HCT116 (cell line): Measurements from ENCODE around the gene TOP2B. TPM values are rescaled to one million over a fixed set of nuclear protein-coding genes. Genes with fewer than 3 reads are reported as not detected.

Experiments used
- ATAC-seq: fragments of 200-7000 bp; cut with Tn5 transposase; 2 replicates; pipeline ENCODE4 v1.9.1; 2020; ENCODE audit warnings: mild to moderate bottlenecking, moderate library complexity
- BruUV-seq: library from RNA; stranded (reverse); fragments of 400-500 nt; replicated peaks from 2 replicates; lab custom pipeline; 2021; lab: Mats Ljungman, UMichigan
- CTCF ChIA-PET: fragments of 300-600 bp; sonication (Branson Sonifier 250); formaldehyde crosslinking; loops from one replicate; lab custom pipeline; 2021; ENCODE audit warnings: antibody characterized with exemption; lab: Charles Lee
- POLR2A ChIA-PET: fragments of 300-600, 350-600 bp; sonication (Branson Sonifier 250); formaldehyde crosslinking; loops from one replicate; lab custom pipeline; 2021; ENCODE audit warnings: antibody characterized with exemption; lab: Charles Lee
- RAD21 ChIA-PET, 2 experiments: fragments of 300-600 bp; sonication (Branson Sonifier 250); formaldehyde crosslinking; loops; one replicate each; lab custom pipeline; 2023; ENCODE audit warnings: low total read pairs in 2 of 2; ENCODE audit not compliant: uncharacterized antibody in 2 of 2, unreplicated experiment in 2 of 2, low non-redundant PET in 1 of 2; lab: Charles Lee
- DNase-seq: peaks from one replicate; pipeline ENCODE4 v3.0.0-alpha.2; 2010; ENCODE audit warnings: low read depth, low spot score
- H2AFZ ChIP-seq: fragments of 200-600 bp; shearing (Covaris generic), sonication (generic); 2 replicates; pipeline ENCODE4 v1.6.1; 2017; ENCODE audit warnings: low read depth, mixed run types, mixed read lengths, antibody characterized with exemption, low read length; ENCODE audit not compliant: poor library complexity, severe bottlenecking
- H3K27ac ChIP-seq: 2 replicates; pipeline ENCODE4 v1.5.1; 2012; ENCODE audit warnings: low read depth, low read length
- H3K27me3 ChIP-seq: fragments of 200-600 bp; sonication (generic); 2 replicates; pipeline ENCODE4 v1.6.1; 2016; ENCODE audit warnings: mixed run types, low read length, mixed read lengths; ENCODE audit not compliant: insufficient read depth
- H3K36me3 ChIP-seq, 2 experiments: fragments of 200-500 bp in 1 of 2; fragments of 200-600 bp in 1 of 2; sonication (Bioruptor generic) in 1 of 2; sonication (generic) in 1 of 2; 2 replicates each; pipeline versions ENCODE4 v1.5.1 to v1.6.1; 2014 to 2016; ENCODE audit warnings: low read length in 2 of 2, inconsistent platforms in 1 of 2, mixed read lengths in 1 of 2, mixed run types in 1 of 2; ENCODE audit not compliant: insufficient read depth in 2 of 2, control insufficient read depth in 1 of 2
- H3K4me1 ChIP-seq, 2 experiments: fragments of 200-600 bp in 1 of 2; sonication (generic) in 1 of 2; 2 replicates each; pipeline versions ENCODE4 v1.5.1 to v1.6.1; 2012 to 2017; ENCODE audit warnings: low read length in 2 of 2, inconsistent platforms in 1 of 2, mild to moderate bottlenecking in 1 of 2, mixed read lengths in 1 of 2, mixed run types in 1 of 2, moderate library complexity in 1 of 2; ENCODE audit not compliant: insufficient read depth in 2 of 2, control insufficient read depth in 1 of 2
- H3K4me2 ChIP-seq: fragments of 200-600 bp; sonication (generic); 2 replicates; pipeline ENCODE4 v1.6.1; 2017; ENCODE audit warnings: mixed run types, low read length, mixed read lengths
- H3K4me3 ChIP-seq, 2 experiments: fragments of 200-600 bp in 1 of 2; sonication (generic) in 1 of 2; replicated peaks in 1 of 2; 2 replicates each; pipeline ENCODE4 v1.5.1; 2011 to 2016; ENCODE audit warnings: low read length in 2 of 2, control low read depth in 1 of 2, low read depth in 1 of 2, mild to moderate bottlenecking in 1 of 2, mixed read lengths in 1 of 2, mixed run types in 1 of 2
- H3K79me2 ChIP-seq: fragments of 200-600 bp; sonication (generic); 2 replicates; pipeline ENCODE4 v1.6.1; 2017; ENCODE audit warnings: mild to moderate bottlenecking, mixed run types, low read length, moderate library complexity, mixed read lengths; ENCODE audit not compliant: insufficient read depth
- H3K9ac ChIP-seq: fragments of 200-600 bp; sonication (generic); 2 replicates; pipeline ENCODE4 v1.6.1; 2016; ENCODE audit warnings: low read length, mixed read lengths
- H3K9me2 ChIP-seq: fragments of 200-600 bp; sonication (generic), shearing (Covaris generic); 2 replicates; pipeline ENCODE4 v1.6.1; 2017; ENCODE audit warnings: mixed run types, mild to moderate bottlenecking, moderate library complexity; ENCODE audit not compliant: insufficient read depth
- H3K9me3 ChIP-seq, 2 experiments: fragments of 200-500 bp in 1 of 2; fragments of 200-600 bp in 1 of 2; sonication (Bioruptor generic) in 1 of 2; sonication (generic) in 1 of 2; 2 replicates each; pipeline ENCODE4 v1.6.1; 2014 to 2017; ENCODE audit warnings: low read length in 2 of 2, mixed read lengths in 2 of 2, inconsistent platforms in 1 of 2, low read depth in 1 of 2, mild to moderate bottlenecking in 1 of 2, mixed run types in 1 of 2, moderate library complexity in 1 of 2; ENCODE audit not compliant: control insufficient read depth in 1 of 2, insufficient read depth in 1 of 2
- H4K20me1 ChIP-seq: fragments of 200-600 bp; sonication (generic), shearing (Covaris generic); 2 replicates; pipeline ENCODE4 v1.6.1; 2017; ENCODE audit warnings: mixed run types, mild to moderate bottlenecking, moderate library complexity; ENCODE audit not compliant: insufficient read depth
- CBX3 ChIP-seq: IDR thresholded peaks from 2 replicates; pipeline ENCODE4 v1.6.1; 2012; ENCODE audit warnings: low read depth
- CEBPB ChIP-seq: IDR thresholded peaks from 2 replicates; pipeline ENCODE4 v1.6.1; 2012; ENCODE audit warnings: low read depth
- EGR1 ChIP-seq: IDR thresholded peaks from 2 replicates; pipeline ENCODE4 v1.6.1; 2012; ENCODE audit warnings: low read depth
- ELF1 ChIP-seq: IDR thresholded peaks from 2 replicates; pipeline ENCODE4 v1.6.1; 2012; ENCODE audit warnings: low read depth, borderline replicate concordance
- EZH2 ChIP-seq: fragments of 200-600 bp; sonication (generic); IDR thresholded peaks from 2 replicates; pipeline ENCODE4 v1.6.1; 2017; ENCODE audit warnings: antibody characterized with exemption, mixed run types
- EZH2phosphoT487 ChIP-seq: fragments of 200-600 bp; IDR thresholded peaks from 2 replicates; pipeline ENCODE4 v1.6.1; 2018; ENCODE audit warnings: antibody characterized with exemption, borderline replicate concordance
- FOSL1 ChIP-seq: IDR thresholded peaks from 2 replicates; pipeline ENCODE4 v1.6.1; 2012; ENCODE audit warnings: low read depth
- POLR2A ChIP-seq: IDR thresholded peaks from 2 replicates; pipeline ENCODE4 v1.7.0; 2011; ENCODE audit warnings: borderline replicate concordance; ENCODE audit not compliant: insufficient read depth, insufficient read length; ENCODE audit errors: extremely low read depth
- POLR2AphosphoS5 ChIP-seq: IDR thresholded peaks from 2 replicates; pipeline ENCODE4 v1.6.1; 2011; ENCODE audit warnings: mild to moderate bottlenecking, low read depth, low read length, moderate library complexity
- RAD21 ChIP-seq: IDR thresholded peaks from 2 replicates; pipeline ENCODE4 v1.6.1; 2012; ENCODE audit warnings: low read depth, mild to moderate bottlenecking
- SIN3A ChIP-seq: IDR thresholded peaks from 2 replicates; pipeline ENCODE4 v1.6.1; 2012; ENCODE audit warnings: low read depth
- SRF ChIP-seq: IDR thresholded peaks from 2 replicates; pipeline ENCODE4 v1.6.1; 2012; ENCODE audit warnings: low read depth
- TCF7L2 ChIP-seq: IDR thresholded peaks from 2 replicates; pipeline ENCODE4 v1.7.0; 2011; ENCODE audit warnings: borderline replicate concordance, inconsistent platforms; ENCODE audit not compliant: insufficient read depth, insufficient read length; ENCODE audit errors: extremely low read depth
- YY1 ChIP-seq: IDR thresholded peaks from 2 replicates; pipeline ENCODE4 v1.6.1; 2011; ENCODE audit warnings: low read length, low read depth, moderate library complexity, mild to moderate bottlenecking; ENCODE audit not compliant: insufficient replicate concordance; ENCODE audit errors: extremely low read depth
- ZFX ChIP-seq: fragments of 450-650 bp; IDR thresholded peaks from 2 replicates; pipeline ENCODE4 v1.6.1; 2017
- intact Hi-C: fragments of 100-400 bp; cut with micrococcal nuclease; formaldehyde crosslinking; loops from 2 replicates; pipeline ENCODE4 v1.10.0; 2022
- total RNA-seq: library from RNA; stranded (reverse); gene quantifications from one replicate; pipeline ENCODE4 v1.2.1, GENCODE V29; 2021; ENCODE audit not compliant: unreplicated experiment
- TF ChIP-seq, protein P1 (sequence below): IDR thresholded peaks from 2 replicates; pipeline ENCODE4 v1.6.1; 2011; ENCODE audit warnings: mild to moderate bottlenecking, low read length, moderate library complexity; ENCODE audit not compliant: insufficient replicate concordance; ENCODE audit errors: extremely low read depth
- TF ChIP-seq, protein P2 (sequence below): IDR thresholded peaks from 2 replicates; pipeline ENCODE4 v1.6.1; 2012
- TF ChIP-seq, protein P3 (sequence below): IDR thresholded peaks from 2 replicates; pipeline ENCODE4 v1.6.1; 2012
- TF ChIP-seq, protein P4 (sequence below): IDR thresholded peaks from 2 replicates; pipeline ENCODE4 v1.6.1; 2012; ENCODE audit warnings: low read depth
- TF ChIP-seq, protein P5 (sequence below), 3 experiments: fragments of 200-600 bp in 1 of 3; sonication (generic) in 1 of 3; IDR thresholded peaks in 2 of 3; conservative IDR thresholded peaks in 1 of 3; 2 replicates each; pipeline ENCODE4 v1.5.1; 2012 to 2017; ENCODE audit warnings: low read depth in 2 of 3, low read length in 2 of 3, antibody characterized with exemption in 1 of 3, borderline replicate concordance in 1 of 3, control low read depth in 1 of 3, mild to moderate bottlenecking in 1 of 3, mixed read lengths in 1 of 3, mixed run types in 1 of 3, moderate library complexity in 1 of 3; ENCODE audit not compliant: insufficient read depth in 1 of 3

Gene TOP2B
- total RNA-seq, 1 experiment from 2014 or later, result 101 TPM

DNA sequence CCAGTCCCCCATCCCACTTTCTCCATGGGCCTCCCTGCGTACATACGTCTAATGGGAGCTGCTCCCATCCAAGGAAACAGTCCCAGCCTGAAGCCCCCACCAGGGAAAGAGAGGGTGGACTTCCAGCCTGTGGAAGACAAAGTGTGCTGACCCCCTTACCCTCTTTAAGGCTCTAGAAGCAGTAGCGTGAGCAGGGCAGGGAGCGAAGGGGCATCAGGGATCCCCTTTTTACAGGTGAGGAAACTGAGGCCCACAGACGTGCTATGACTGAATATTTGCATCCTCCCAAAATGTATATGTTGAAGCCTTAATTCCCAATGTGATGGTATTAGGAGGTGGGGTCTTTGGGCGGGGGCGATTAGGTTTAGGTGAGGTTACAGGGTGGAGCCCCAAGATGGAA, 83.4 kb downstream of the TOP2B start:
- no peak overlapping the region for H3K4me2 ChIP-seq
- CTCF ChIA-PET, result no interaction called here
- RAD21 ChIA-PET, result no interaction called here
- ATAC-seq (no peak), DNase-seq (no peak)
- H3K9ac ChIP-seq, result no peak overlapping the region
- H3K27ac ChIP-seq, result no peak overlapping the region
- no peaks in the 10 kb centered on the region for H3K9me2 ChIP-seq
- H3K36me3 ChIP-seq, result no peaks in the 10 kb centered on the region
- intact Hi-C loops, result no loop called here
- H2AFZ ChIP-seq, result no peak overlapping the region
- TF ChIP-seq ZFX (no peak), ELF1 (no peak), TCF7L2 (no peak), YY1 (no peak), EGR1 (no peak), EZH2phosphoT487 (no peak), CEBPB (no peak), RAD21 (no peak), FOSL1 (no peak), SIN3A (no peak), CBX3 (no peak), POLR2AphosphoS5 (no peak), SRF (no peak), POLR2A (no peak), EZH2 (no peak)
- TF ChIP-seq, protein P1, sequence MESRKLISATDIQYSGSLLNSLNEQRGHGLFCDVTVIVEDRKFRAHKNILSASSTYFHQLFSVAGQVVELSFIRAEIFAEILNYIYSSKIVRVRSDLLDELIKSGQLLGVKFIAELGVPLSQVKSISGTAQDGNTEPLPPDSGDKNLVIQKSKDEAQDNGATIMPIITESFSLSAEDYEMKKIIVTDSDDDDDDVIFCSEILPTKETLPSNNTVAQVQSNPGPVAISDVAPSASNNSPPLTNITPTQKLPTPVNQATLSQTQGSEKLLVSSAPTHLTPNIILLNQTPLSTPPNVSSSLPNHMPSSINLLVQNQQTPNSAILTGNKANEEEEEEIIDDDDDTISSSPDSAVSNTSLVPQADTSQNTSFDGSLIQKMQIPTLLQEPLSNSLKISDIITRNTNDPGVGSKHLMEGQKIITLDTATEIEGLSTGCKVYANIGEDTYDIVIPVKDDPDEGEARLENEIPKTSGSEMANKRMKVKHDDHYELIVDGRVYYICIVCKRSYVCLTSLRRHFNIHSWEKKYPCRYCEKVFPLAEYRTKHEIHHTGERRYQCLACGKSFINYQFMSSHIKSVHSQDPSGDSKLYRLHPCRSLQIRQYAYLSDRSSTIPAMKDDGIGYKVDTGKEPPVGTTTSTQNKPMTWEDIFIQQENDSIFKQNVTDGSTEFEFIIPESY, result no peak
- TF ChIP-seq, protein P2, sequence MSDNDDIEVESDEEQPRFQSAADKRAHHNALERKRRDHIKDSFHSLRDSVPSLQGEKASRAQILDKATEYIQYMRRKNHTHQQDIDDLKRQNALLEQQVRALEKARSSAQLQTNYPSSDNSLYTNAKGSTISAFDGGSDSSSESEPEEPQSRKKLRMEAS, result no peak
- TF ChIP-seq, protein P3, sequence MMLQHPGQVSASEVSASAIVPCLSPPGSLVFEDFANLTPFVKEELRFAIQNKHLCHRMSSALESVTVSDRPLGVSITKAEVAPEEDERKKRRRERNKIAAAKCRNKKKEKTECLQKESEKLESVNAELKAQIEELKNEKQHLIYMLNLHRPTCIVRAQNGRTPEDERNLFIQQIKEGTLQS, result no peak
- TF ChIP-seq, protein P4, sequence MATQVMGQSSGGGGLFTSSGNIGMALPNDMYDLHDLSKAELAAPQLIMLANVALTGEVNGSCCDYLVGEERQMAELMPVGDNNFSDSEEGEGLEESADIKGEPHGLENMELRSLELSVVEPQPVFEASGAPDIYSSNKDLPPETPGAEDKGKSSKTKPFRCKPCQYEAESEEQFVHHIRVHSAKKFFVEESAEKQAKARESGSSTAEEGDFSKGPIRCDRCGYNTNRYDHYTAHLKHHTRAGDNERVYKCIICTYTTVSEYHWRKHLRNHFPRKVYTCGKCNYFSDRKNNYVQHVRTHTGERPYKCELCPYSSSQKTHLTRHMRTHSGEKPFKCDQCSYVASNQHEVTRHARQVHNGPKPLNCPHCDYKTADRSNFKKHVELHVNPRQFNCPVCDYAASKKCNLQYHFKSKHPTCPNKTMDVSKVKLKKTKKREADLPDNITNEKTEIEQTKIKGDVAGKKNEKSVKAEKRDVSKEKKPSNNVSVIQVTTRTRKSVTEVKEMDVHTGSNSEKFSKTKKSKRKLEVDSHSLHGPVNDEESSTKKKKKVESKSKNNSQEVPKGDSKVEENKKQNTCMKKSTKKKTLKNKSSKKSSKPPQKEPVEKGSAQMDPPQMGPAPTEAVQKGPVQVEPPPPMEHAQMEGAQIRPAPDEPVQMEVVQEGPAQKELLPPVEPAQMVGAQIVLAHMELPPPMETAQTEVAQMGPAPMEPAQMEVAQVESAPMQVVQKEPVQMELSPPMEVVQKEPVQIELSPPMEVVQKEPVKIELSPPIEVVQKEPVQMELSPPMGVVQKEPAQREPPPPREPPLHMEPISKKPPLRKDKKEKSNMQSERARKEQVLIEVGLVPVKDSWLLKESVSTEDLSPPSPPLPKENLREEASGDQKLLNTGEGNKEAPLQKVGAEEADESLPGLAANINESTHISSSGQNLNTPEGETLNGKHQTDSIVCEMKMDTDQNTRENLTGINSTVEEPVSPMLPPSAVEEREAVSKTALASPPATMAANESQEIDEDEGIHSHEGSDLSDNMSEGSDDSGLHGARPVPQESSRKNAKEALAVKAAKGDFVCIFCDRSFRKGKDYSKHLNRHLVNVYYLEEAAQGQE, result no peak
- TF ChIP-seq, protein P5, sequence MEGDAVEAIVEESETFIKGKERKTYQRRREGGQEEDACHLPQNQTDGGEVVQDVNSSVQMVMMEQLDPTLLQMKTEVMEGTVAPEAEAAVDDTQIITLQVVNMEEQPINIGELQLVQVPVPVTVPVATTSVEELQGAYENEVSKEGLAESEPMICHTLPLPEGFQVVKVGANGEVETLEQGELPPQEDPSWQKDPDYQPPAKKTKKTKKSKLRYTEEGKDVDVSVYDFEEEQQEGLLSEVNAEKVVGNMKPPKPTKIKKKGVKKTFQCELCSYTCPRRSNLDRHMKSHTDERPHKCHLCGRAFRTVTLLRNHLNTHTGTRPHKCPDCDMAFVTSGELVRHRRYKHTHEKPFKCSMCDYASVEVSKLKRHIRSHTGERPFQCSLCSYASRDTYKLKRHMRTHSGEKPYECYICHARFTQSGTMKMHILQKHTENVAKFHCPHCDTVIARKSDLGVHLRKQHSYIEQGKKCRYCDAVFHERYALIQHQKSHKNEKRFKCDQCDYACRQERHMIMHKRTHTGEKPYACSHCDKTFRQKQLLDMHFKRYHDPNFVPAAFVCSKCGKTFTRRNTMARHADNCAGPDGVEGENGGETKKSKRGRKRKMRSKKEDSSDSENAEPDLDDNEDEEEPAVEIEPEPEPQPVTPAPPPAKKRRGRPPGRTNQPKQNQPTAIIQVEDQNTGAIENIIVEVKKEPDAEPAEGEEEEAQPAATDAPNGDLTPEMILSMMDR (IDR thresholded peaks at IDR 0.05 in 2 of 3, conservative IDR thresholded peaks at IDR 0.05 in 1 of 3; ENCODE audit: borderline replicate concordance in 1 of 3, insufficient read depth in 1 of 3, low read depth in 2 of 3, low read length in 2 of 3), result no peak
- H3K4me1 ChIP-seq, result peaks cover 0 to 10% of the 10 kb centered on the region in 2 experiments; a peak in 1 of 4 replicates
- POLR2A ChIA-PET, result no interaction called here
- H3K9me3 ChIP-seq, result no peaks in the 10 kb centered on the region
- no peaks in the 10 kb centered on the region for H4K20me1 ChIP-seq
- no peak overlapping the region for H3K4me3 ChIP-seq
- H3K79me2 ChIP-seq, result no peaks in the 10 kb centered on the region
- 0 out of 2 replicates have a peak, but pooled peaks cover 3% of the 10 kb centered on the region for H3K27me3 ChIP-seq
- no TSS peak for BruUV-seq
